Stimulated activated CD8-positive, alpha-beta memory T cell treated with anti-CD3 and anti-CD28 coated beads, Interleukin-2, amount 100 ng/mL, for 48 hours (primary cell): ENCODE data around the gene PIEZO1.

ENCODE experiments used
- DNase-seq, 2 donors: peaks; one replicate each; pipeline ENCODE4 v3.0.0-alpha.2; 2020; ENCODE audit warnings: low read depth in 2 of 2

The PIEZO1 gene

DNA sequence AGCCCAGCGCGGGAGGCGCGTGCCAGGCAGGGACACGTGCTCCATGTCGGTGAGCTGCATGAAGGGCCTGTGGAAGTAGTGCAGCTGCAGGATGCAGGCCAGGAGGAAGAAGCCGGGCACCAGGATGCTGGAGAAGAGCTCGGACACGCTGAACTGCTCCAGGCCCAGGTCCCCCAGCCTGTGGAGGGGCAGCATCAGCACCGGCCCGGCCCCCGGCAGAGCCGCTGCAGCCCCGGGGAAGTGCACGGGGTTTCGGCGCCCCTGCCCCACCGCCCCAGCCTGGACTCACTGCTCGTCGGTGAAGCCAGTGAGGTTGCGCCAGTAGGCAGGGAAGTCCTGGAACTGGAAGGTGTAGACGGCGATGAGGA is 50.7 kb downstream of the PIEZO1 start:
- no peak for DNase-seq

DNA sequence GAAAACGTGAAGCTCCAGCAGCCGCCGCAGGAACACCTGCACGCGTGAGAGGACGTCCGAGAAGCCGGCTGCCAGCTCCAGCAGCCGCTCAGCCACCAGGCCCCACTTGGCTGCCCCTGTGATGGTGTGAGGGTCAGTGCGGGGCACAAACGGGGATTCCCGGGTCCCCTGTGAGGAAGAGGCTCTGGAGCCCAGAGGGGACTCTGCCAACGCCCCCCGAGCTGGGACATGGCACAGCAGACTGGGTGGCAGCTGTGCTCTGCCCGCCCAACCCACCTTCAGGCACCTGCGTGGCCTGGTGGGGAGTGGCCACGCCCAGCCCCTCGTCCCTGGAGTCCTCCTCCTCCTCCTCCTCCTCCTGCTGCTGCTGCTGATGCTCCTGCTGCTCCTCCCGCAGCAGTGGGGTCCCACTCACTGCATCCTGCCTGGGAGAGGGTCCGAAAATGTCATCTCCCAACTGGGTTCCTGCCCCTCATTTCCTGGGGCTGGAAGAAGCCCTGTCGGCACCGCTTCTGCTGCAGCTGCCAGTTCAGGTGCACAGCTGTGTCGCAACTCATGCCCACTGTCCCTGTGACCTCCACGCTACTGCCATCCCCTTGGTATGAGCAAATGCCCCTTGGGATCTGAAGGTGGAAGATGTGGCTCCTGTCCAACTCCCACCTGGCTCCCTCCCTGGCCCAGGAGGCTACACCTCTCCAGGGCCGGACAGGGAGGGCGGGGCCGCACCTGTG is 51.2 kb downstream of the PIEZO1 start:
- no peak for DNase-seq

DNA sequence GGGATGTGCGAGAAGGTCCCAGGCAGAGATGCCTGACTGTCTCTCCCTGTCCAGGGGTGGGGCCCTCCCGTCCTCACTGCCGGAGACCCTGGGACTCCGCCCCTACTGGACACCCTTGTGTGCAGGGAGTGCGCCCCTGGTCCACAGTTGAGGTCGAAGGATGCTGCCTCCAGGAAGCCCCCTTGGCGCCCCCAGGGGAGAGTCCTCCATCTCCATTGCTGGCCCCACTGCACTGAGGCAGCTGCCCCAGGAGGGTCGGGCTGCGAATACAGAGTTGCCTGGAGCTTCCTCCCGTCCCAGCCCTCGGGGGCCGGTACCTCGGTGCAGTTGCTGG is 52.1 kb downstream of the PIEZO1 start:
- no peak for DNase-seq

DNA sequence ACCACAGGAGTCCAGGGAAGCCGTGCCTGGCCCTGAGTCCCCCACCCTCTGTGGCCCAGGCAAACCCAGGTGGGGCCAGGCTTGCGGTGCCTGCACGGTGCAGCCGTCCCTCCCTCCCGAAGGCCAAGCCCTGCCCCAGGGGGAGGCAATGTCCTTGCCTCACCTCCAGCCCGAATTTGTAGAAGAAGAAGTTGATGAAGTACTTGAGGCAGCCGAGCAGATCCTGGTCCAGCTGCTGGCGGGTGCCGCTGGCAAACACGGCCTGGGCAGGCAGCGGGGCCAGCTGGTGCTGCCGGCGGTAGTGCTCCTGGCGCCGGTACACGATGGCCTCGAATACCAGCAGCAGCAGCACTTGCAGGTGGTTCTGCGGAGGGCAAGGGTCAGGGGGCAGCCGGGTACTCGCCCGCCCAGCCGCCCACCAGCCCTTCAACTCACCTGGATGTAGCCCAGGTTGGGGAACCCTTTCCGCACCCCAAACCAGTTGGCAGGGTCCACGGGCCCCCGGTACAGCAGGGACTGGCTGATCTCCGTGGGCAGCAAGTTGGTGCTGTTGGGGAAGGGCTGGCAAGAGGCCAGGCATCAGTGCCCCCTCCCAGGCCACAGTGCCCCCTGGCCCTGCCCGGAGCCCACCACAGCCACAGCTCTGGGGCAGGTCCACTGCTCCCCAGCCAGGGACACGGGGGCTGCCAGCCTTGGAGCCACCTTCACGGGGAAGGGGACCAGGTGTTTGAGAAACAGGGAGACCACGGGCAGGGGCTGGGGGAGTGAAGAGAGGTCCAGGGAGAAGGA is 52.7 kb downstream of the PIEZO1 start:
- DNase-seq, result no peak

DNA sequence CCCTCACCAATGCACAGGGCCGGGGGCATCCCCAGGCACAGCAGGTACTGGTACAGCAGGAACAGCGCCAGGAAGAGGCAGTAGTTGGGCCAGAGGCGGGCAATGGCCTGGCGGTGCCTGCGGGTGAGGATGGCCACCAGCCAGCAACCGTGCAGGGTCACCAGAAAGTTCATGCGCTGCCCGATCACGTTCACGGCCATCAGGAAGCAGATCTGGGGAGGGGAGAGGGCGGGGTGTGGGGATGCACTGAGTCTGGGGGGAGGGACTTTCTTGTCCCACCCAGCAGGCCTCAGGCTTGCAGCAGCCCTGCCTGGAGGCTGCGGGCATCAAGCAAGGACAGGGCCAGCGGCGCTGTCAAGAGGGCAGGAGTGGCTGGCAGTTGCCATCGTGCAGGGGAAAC is 53.3 kb downstream of the PIEZO1 start:
- no peak for DNase-seq

DNA sequence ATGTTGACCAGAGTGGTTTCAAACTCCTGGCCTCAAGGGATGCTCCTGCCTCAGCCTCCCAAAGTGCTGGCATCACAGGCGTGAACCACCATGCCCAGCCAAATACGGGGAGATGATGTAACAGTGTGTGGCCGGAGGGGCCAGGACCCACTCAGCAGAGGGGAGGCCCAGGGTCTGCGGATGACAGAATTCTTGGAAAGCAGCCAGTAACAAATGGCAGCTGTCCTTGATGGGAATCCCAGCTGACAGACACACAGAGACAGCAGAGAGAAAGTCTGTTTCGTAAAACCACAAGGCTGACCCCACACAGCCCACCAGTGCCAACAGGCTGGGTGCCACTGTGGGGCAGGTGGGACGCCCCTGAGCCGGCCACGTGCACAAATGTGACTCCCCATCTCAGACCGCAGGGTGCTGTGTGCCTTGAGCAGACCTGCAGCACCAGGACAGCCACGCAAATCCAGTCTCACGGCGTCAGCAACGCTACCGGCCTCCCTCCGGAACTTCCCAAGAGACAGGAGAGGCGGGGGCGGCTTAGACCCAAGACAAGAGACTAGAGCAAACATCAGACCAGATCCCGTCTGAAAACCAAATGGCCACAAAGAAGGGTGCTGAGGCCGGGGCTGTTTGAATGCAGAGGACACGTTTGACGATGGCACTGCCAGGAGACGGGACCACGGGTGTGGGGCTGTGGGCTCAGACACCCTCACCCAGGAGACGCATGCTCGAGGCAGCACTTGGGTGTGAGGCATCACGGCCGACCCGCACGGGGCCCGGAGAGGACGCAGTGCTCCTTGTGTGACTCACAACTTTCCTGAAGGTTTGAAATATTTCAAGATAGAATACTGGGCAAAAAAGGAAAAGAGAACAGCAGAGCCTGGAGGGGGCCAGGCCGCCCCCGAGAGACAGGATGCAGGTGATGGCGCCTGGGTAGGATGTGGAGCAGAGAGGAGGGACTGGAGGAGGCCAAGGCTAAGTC is 54.1 kb downstream of the PIEZO1 start:
- DNase-seq, result no peak

DNA sequence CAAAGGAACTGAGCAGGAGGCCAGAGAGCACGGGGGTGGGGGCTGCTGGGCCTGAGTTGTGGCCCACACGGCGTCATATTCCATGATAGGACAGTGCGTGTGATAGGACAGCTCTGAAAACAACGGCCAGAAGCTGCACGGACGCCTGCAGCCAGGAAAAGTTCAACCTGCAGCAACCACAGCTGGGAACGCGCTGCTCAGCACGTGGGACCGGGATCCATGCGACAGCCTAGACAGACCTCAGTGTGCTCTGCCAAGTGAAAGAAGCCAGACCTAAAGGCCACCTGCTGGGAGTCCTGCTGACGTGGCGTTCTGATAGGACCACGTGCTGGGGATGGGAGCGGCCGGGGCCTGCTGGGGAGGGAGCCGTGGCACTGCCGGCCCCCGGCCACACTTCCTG is 57.1 kb downstream of the PIEZO1 start:
- no peak for DNase-seq

DNA sequence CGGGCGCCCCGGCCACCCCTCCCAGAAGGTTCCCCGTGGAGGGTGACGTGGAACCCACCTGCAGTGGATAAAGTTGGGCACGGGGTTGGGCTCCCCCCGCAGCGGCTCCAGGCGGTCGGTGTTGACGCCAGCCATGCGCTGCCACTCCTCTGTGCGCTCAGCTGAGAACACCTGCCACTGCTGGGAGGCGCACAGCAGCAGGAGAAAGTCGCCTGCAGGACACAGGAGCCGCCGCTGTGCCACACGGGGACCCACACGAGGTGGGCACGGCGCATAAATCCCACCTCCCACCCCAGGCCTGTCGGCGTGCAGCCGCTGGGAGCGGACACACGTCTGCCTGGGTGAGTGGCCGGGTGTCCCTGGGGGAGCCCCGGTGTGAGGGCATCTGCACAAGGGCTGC is 58.0 kb downstream of the PIEZO1 start:
- no peak for DNase-seq

DNA sequence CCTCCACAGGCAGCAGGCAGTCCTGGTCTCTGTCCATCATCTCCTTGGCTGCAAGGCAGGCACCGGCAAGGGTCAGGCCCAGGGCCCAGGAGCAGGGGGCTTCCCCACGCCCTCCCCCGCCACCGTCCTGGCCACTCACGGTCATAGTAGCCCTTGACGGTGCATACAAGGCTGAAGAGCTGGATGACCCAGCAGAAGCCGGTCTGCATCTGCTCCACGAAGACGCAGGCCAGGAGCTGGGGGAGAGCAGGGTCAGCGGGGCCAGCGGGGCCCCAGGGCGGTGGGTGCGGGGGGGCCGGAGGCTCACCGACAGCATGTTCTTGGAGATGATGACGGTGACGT is 58.6 kb downstream of the PIEZO1 start:
- no peak for DNase-seq

DNA sequence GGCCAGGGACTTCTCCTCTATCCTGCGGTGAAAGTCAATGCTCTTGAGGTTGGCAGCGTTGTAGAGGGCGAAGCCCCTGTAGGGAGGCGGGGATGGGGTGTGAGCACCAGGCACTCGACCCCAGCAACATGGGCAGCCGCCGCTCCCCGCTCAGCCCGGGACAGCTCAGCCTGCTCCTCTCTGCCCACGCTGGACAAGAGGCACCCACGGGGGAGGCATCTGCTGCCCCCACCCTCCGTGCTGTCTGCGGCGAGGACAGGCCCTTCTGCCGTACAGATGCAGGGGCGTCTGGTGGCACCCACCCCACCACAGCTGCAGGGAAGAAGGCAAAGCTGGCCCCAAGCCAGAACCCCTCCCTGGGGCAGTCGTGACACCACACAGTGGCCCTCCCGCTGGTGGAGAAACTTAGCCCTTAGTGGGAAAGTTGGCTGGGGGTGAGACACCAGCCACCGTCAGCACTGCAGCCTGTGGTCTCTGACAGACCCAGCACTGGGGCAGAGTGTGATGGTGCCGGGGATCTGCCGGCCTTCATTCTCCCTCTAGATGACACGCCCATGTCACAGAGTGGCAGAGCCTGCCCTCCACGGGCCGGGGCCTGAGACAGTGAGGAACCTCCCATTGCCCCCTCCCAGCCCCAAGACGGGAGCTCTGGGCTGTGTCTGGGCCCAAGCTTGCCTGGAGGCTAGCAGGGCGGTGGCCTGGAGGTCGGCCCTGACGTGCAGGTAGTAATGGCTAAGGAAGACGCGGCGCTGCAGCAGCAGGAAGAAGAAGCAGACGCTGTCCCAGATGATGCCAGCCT is 59.2 kb downstream of the PIEZO1 start:
- DNase-seq, result no peak

DNA sequence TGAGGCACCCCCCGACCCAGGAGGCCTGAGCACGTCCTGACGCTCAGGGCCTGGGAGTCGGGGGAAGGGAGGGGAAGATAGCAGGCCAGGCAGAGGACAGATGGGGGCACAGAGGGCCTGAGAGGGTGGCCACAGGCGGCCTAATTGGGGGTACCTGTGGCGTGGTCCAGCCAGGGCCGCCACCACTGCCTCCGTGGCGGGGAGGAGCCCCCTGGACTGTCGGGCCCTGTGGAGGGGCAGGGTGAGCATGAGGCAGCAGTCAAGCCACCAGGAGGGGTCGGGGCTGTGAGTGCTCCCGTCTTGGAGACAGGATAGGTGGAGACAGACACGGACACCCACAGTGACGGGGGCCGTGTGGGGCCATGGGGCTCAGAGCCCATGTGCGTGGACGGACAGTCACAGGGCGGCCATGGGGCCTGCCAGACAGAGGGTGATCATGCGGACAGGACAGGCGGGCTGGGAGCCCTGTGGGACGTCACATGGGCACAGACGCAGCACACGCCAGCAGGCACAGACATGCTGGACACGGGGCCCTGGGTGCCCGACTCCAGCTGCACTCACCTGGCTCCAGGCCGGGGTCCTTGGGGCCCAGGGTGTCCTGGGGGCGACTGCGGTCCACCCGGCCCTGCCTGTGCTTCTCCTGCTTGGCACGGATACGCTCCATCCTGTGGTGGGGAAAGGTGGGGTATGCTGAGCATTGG is 60.0 kb downstream of the PIEZO1 start:
- no peak for DNase-seq

DNA sequence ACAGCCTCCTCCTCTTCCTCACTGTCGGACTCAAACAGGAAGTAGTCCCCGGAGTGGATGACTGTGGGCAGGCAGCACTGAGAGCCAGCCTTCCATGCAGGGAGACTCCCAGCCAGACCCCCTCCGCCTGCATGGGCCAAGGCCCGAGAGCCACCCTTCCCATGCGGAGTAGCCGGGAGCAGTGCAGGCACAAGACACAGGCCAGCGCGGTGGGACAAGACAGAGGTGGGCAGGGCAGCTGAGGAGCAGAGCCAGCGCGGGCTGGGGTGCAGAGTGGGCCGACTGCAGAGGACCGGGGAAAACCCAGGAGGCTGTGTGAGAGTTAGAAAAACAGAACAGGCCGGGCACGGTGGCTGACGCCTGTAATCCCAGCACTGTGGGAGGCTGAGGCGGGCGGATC is 61.1 kb downstream of the PIEZO1 start:
- no peak for DNase-seq

DNA sequence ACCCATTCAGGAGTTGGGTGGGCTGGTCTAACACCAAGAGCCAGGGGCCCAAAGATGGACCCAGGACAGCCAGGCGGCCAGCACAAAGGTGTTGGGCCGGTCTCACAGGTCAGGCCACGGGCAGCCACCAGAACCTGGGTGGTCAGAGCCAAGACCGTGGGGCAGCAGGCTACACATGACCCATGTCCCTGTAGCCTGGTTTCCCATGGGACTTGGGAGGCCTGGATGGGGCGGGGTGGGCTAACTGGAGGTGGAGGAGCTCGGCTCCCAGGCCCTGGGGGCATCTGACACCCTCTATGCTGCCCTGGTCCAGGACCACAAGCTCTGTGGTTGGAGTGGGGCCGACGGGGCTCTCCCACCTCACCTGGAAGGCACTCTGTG is 61.5 kb downstream of the PIEZO1 start:
- DNase-seq, result no peak

DNA sequence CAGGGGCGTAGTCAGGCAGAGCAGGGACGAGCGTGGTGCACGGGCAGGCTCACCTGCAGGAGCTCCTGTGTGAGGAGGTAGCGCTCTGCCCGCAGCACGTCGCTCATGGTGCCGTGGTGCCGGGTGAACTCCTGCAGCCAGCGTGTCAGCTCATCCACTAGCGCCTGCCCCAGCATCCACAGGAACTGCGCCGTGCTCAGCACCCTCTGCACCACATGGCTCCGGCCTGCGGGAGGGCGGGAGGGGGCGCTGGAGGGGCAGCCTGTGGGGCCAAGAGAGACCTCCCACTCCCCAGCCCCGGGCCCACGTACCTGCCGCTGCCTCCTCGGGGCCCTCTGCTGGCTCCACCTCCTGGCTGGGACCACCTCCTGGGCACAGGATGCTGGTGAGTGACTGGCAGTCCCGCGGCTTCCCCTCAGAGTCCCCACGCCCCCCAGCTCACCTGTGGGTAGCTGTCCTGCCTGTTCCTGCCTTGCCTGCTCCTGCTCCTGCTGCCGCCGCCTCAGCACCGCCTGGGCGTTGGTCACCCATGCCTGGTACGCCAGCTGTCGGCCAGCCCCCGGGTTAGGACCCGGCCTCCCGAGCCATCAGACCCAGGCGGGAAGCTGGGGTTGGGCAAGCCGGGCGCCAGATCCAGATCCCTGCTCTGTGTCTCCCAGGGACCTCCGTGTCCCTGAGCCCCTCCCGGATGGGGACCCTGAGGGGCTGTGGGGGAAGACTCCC is 62.1 kb downstream of the PIEZO1 start:
- DNase-seq, result no peak

DNA sequence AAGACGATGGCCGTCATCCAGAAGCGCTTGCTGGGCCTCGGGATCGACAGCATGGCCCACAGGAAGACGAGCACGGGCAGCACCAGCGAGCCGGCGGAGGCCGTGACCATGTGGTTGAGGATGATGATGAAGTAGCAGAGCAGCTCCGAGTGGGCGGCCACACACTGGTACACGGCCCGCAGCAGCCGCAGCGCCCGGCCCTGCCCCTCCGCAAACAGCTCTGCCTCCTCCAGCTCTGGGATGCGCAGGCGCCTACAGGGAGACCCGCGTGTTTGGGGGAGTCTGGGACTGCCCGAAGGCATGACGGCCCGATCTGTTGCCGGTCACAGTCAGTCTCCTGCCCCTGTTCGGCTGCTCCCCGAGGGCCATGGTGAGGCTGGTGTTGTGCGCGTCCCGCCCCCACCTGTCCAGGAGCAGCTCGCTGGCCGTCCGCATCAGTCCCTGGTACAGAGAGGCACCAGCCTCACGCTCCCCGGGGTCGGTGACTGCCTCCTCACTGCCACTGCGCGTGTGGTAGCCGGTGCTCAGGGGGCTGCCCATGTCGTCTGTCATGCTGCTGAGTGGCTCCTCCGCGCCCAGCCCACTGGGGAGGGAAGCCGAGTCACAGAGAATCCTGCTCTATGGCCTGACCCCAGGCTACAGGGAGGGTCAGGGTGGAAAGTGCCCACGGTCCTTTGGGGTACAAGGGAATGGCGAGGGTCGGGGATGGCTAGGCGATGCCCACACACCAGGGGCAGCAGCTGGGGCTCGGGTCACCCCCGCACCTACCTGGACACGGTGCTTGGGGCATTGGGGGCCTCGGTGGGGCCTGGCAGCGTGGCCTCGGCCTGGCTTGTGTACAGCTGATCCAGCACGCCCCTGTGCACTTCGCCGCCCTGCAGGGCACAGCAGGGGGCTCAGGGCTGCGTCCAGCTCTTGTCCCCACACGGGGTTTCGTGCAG is 62.9 kb downstream of the PIEZO1 start:
- no peak for DNase-seq

DNA sequence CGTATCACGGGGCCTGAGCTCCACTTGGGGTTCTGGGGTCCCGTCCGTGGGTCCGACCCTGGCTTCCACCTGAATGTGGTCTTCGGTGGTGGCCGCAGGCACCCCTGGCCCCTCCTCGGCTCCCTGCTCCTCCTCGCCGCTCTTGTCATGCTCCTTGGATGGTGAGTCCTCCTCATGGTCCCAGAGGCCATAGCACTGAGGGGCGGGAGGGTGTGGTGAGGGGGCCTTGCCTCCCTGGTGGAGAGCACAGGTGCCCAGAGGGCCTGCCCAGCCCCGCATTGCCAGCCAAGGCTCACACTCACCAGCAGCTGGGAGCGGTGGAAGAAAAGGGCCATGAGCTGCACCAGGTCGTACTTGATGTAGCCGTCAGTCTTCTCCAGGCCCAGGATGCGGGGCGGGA is 63.8 kb downstream of the PIEZO1 start:
- no peak for DNase-seq

DNA sequence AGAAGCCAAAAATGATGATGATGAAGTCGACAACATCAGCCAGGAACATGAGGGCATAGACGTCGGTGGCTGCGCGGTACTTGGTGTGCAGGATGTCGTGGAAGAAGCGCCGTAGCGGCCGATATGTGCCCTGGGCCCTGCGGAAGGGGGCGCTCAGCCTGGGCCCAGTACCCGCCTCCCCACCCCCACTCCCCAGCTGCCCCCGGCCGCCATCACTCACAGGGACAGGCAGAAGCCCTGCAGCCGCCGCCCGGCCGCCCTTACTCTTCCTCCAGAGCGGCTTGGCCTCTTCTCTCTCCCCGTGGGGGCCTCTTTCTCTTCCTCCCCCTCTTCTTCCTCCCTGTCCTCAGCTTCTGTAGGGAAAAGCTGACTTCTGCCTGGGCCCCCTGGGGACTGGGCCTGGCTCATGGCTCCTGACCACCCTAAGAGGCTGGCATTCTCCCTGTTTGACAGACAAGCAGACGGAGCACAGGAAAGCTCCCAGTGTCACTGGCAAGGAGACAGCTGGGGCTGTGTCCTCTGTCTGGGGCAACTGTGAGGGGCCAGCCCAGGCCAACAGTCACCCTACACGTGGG is 64.5 kb downstream of the PIEZO1 start:
- no peak for DNase-seq

DNA sequence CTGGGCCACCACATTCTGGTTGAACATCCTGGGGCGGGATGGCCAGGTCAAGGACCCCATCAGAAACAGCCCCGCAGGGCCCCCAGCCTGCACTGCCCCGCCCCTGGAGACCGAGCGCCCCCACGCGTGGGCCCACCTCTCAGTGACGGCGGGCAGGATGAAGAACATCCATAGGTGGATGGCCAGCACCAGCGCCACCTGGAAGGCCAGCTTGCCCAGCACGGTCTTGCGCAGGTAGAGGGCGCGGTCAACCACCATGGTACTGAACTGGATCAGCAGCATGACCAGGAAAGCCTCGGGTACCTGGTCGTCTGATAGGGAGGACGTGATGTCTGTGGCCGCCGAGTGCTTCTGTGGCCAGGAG is 65.1 kb downstream of the PIEZO1 start:
- no peak for DNase-seq

DNA sequence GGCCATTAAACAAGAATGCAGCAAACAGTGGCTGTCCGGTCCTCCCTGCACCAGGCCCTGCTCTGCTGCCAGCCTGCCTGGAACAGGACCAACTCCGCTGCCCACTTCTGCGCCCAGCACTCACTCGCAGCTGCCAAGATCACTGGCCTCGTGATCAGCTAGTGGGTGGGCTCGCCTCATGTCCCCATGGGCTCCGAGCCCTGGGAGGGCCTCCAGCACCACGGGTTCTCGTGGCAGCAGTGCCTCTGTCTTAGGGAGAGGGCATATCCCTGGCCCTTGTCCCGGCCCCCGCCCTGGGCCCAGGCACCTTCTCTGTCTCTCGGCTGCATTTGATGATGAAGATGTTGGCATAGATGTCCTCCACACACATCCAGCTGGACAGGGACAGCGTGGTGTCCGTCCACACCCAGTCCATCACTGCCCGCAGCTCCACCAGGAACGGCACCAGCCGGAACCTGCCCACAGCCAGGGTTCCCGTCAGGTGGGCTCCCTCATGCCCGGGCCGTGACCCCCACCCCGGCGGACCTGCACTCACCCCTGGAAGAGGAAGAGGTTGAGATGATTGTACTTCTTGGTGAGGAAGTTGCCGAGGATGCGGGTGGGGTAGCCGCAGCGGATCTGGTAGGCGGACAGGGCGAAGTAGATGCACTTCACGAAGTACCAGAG is 65.6 kb downstream of the PIEZO1 start:
- DNase-seq, result no peak
